HTERT RPE-1 (cell line): Measurements from ENCODE around the gene SDC1.

Experiments used
- in situ Hi-C: fragments of 300-500 bp; cut with MboI; formaldehyde crosslinking; loops from 4 replicates; pipeline ENCODE4 v1.14.3; 2020; ENCODE audit warnings: low sequenced_read_pairs

Gene SDC1

GRCh38 chr2:20186078-20186854 lies 38.7 kb downstream of the SDC1 start:
- in situ Hi-C loops = no loop called here

- in situ Hi-C loops = no loop called here
Measured at GRCh38 chr2:20185176-20186022, 39.5 kb downstream of the SDC1 start.

GRCh38 chr2:20184067-20184938 lies 40.6 kb downstream of the SDC1 start:
- in situ Hi-C loops = no loop called here

- in situ Hi-C loops = no loop called here
Measured at GRCh38 chr2:20183373-20183772, 41.6 kb downstream of the SDC1 start.

- in situ Hi-C loops = no loop called here
Measured at GRCh38 chr2:20182241-20182931, 42.5 kb downstream of the SDC1 start.

GRCh38 chr2:20181761-20182160 lies 43.2 kb downstream of the SDC1 start:
- in situ Hi-C loops = no loop called here

- in situ Hi-C loops = no loop called here
Measured at GRCh38 chr2:20180676-20181648, 44.0 kb downstream of the SDC1 start.

- in situ Hi-C loops = no loop called here
Measured at GRCh38 chr2:20179755-20180594, 45.0 kb downstream of the SDC1 start.

GRCh38 chr2:20179466-20179754 lies 45.5 kb downstream of the SDC1 start:
- in situ Hi-C loops = no loop called here

- in situ Hi-C loops = no loop called here
Measured at GRCh38 chr2:20178666-20179465, 46.1 kb downstream of the SDC1 start.

GRCh38 chr2:20178249-20178607 lies 46.7 kb downstream of the SDC1 start:
- in situ Hi-C loops = no loop called here

GRCh38 chr2:20177556-20178248 lies 47.2 kb downstream of the SDC1 start:
- in situ Hi-C loops = no loop called here

- in situ Hi-C loops = no loop called here
Measured at GRCh38 chr2:20176760-20177159, 48.2 kb downstream of the SDC1 start.

- in situ Hi-C loops = no loop called here
Measured at GRCh38 chr2:20175931-20176330, 49.0 kb downstream of the SDC1 start.

GRCh38 chr2:20175267-20175666 lies 49.7 kb downstream of the SDC1 start:
- in situ Hi-C loops = no loop called here

- in situ Hi-C loops = no loop called here
Measured at GRCh38 chr2:20174410-20174809, 50.5 kb downstream of the SDC1 start.
